Measurements from ENCODE around the gene KRT9. TPM values are rescaled to one million over a fixed set of nuclear protein-coding genes. Genes with fewer than 3 reads are reported as not detected.
"Not testable (repeated sequence)": the region's sequence is repeated elsewhere in the genome, so short reads cannot be mapped to it uniquely, and the experiment has no call there.

The KRT9 gene
- total RNA-seq, 1 donor from 2014 or later, result not detected

- DNase-seq (ENCODE audit: low spot score), result no peak
Observed at GRCh38 chr17:41600318-41600717, 28.5 kb upstream of the KRT9 start.

- no peak for DNase-seq (ENCODE audit: low spot score)
Observed at GRCh38 chr17:41599680-41600079, 27.8 kb upstream of the KRT9 start.

- no peak for DNase-seq (ENCODE audit: low spot score)
Observed at GRCh38 chr17:41595585-41595984, 23.7 kb upstream of the KRT9 start.

- no peak for DNase-seq (ENCODE audit: low spot score)
Observed at GRCh38 chr17:41594363-41594915, 22.6 kb upstream of the KRT9 start.

- DNase-seq (ENCODE audit: low spot score), result no peak
Observed at GRCh38 chr17:41593306-41593981, 21.6 kb upstream of the KRT9 start.

- DNase-seq (ENCODE audit: low spot score), result no peak
Observed at GRCh38 chr17:41592601-41593305, 20.9 kb upstream of the KRT9 start.

- DNase-seq (ENCODE audit: low spot score), result no peak
Observed at GRCh38 chr17:41589301-41589700, 17.4 kb upstream of the KRT9 start.

GRCh38 chr17:41588126-41588810 is 16.4 kb upstream of the KRT9 start:
- no peak for DNase-seq (ENCODE audit: low spot score)

GRCh38 chr17:41586863-41587495 is 15.1 kb upstream of the KRT9 start, which contains the start of gene KRT14:
Gene KRT14, minus strand, starts transcription at chr17:41586895. Its CDS starts 61 bp downstream, at chr17:41586834.
- DNase-seq (ENCODE audit: low spot score), result no peak

- DNase-seq (ENCODE audit: low spot score), result no peak
Observed at GRCh38 chr17:41585301-41586056, 13.6 kb upstream of the KRT9 start.

- DNase-seq (ENCODE audit: low spot score), result not testable (repeated sequence)
Observed at GRCh38 chr17:41584331-41584927, 12.6 kb upstream of the KRT9 start.

GRCh38 chr17:41583137-41584127 is 11.6 kb upstream of the KRT9 start:
- peak; percentile 68 for DNase-seq (ENCODE audit: low spot score)

- not testable (repeated sequence) for DNase-seq (ENCODE audit: low spot score)
Observed at GRCh38 chr17:41582061-41582968, 10.5 kb upstream of the KRT9 start.

- DNase-seq (ENCODE audit: low spot score), result no peak
Observed at GRCh38 chr17:41581366-41582060, 9.7 kb upstream of the KRT9 start.

- DNase-seq (ENCODE audit: low spot score), result no peak
Observed at GRCh38 chr17:41580687-41581365, 9.0 kb upstream of the KRT9 start.

GRCh38 chr17:41580244-41580575 is 8.4 kb upstream of the KRT9 start:
- DNase-seq (ENCODE audit: low spot score), result no peak

GRCh38 chr17:41579484-41580243 is 7.8 kb upstream of the KRT9 start:
- DNase-seq (ENCODE audit: low spot score), result peak; percentile 92
